Prostate gland (tissue), 2 donors: ENCODE results near the gene CORIN.

Source experiments
- CTCF ChIP-seq, 4 experiments: fragments of 200-600 bp in 2 of 4; fragments of 450-650 bp in 2 of 4; sonication (generic) in 2 of 4; IDR thresholded peaks; 1 replicate in 3 of 4; 2 replicates in 1 of 4; pipeline ENCODE4 v1.5.1; 2016 to 2019; ENCODE audit warnings: antibody characterized with exemption in 4 of 4, mild to moderate bottlenecking in 2 of 4, moderate library complexity in 2 of 4
- POLR2AphosphoS5 ChIP-seq: sonication (generic); formaldehyde crosslinking; IDR thresholded peaks from one replicate; pipeline ENCODE4 v1.6.1; 2017; ENCODE audit warnings: antibody characterized with exemption

GRCh38 chr4:47750788-47751187 lies 87.1 kb downstream of the CORIN start:
- TF ChIP-seq CTCF (IDR thresholded peaks at IDR 0.05) = no peak
- TF ChIP-seq POLR2AphosphoS5 = no peak
